GM21723 (cell line): ENCODE results near the gene RAI14.

Experiments
- ATAC-seq: cut with Tn5 transposase; IDR thresholded peaks from one replicate; pipeline ENCODE4 v1.9.1; 2021; ENCODE audit warnings: mild to moderate bottlenecking, moderate library complexity; ENCODE audit not compliant: unreplicated experiment

Gene RAI14

DNA sequence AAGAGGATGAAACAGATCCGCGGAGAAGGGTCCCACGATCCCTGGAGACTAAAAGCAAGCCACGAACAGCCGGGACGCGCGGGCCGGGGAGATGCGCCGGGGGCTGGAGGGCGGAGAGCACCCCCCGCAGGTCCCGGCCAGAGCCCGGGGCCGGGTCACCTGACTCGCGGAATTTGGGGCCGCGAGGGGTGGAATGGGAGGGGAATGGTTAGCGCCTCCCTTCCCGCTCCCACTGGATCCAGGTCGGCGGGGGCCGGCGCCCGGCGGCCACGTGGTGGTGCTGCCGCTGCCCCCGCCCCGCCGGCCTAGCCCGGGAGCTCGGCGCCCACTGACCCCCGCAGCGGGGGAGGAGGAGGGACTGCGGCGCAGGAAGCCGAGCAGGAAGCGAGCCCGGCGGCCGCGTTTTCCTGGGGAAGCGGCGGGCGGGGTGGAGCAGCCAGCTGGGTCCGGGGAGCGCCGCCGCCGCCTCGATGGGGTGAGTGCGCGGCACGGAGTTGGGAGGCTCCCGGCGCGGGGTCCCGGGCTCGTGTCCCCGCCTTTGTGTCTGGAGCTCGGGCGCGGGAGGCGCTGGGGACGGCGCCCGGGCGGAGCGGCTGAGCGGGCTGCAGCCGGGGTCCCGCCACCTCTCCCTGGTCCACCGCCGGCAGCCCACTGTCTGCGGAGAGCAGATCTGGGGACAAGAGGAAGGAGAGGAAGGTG is at the start of gene RAI14:
Gene RAI14, plus strand, starts transcription at position 328 of the 699 bp plus-strand sequence. CDS start 30,592 bp downstream, outside the sequence.
- ATAC-seq = no peak

DNA sequence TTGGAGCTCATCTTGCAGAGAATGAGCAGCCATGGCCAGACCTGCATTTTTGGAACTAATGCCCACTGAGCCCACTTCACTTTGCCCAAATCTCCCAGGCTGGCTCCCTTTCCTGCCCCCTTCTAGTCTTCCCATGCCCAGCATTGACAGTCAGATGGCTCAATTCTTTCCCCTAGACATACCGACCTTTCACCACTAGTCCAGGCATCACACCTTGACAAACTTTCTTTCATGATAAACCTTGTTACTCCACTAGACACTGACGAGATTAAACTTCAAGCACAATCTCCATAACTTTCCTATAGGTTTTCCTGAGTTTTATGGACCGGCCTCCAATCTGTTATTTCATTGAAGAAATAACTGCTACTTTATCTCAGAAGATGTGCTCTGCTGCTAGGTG is 47.8 kb upstream of the RAI14 start:
- ATAC-seq = no peak

- no peak for ATAC-seq
These were observed 47.1 kb upstream of the RAI14 start for GRCh38 chr5:34608859-34609648.

DNA sequence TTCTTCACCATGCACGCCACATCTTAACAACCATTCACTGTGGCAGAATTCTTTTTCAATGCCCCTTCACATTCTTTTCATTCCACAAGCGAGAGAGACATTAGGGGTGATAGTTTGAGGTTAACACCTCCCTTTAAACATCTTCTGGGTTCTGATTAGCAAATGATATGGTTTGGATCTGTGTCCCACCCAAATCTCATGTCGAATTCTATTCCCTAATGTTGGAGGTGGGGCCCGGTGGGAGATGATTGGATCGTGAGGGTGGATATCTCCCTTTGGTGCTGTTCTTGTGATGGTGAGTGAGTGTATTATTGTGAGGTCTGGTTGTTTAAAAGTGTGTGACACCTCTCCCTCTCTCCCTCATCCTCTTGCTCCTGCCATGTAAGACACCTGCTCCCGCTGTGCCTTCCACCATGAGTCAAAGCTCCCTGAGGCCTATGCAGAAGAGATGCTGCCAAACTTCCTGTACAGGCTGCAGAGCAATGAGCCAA is 46.1 kb upstream of the RAI14 start:
- no peak for ATAC-seq

DNA sequence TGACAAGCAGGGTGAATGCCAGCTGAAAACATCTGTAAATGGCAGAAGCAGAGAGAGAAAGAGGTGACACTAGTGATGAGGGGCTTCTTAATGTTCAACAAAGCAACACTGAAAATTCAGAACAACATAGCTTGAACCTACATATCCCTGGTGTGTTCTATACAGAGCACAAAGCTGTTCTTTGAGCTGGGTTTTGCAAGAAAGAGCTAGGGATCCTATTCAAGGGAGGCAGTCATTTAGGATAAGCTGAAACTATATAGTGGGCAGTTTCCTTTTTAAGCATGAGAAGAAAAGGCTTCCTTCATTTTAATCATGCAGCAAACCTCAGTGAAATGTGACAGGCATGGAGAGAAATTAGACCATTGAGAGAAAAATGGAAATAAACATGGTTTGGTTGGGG is 45.6 kb upstream of the RAI14 start:
- ATAC-seq = no peak

- no peak for ATAC-seq
These were observed 44.4 kb upstream of the RAI14 start for GRCh38 chr5:34611464-34612415.

GRCh38 chr5:34616651-34617050 is 39.5 kb upstream of the RAI14 start:
- no peak for ATAC-seq

DNA sequence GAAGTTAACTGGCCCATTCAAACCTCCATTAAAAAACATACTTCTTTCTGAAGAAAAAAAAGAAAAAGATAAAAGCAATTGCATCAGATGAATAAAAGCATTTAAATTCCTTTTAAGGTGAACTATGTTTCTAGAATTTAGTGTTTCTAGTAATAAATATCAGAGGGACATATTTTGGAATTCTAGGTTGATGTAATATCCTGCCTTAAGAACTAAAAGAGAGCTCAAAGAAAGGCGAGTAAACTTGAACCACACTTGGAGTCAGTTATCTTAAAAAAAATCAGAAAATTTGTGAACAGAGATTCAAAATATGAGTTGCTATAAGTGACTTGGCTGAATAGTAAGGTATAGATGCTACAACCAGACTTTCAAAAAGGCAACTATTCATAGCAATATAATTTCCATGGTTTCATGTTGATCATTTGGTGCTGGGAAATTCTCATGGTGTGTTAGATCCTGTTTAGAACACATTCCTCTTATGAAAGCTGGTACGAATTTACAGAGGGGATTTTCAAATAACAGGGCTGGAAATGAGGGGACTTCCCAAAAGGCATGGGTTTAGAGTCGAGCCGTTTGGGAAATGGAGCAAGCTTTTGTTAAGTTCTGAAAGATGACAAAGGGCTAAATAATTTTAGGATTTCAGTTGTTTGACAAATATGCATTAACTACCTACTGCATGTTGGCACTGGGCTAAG is 37.6 kb upstream of the RAI14 start:
- ATAC-seq = no peak

GRCh38 chr5:34620185-34620584 is 35.9 kb upstream of the RAI14 start:
- ATAC-seq = no peak

- ATAC-seq = no peak
These were observed 34.6 kb upstream of the RAI14 start for GRCh38 chr5:34621277-34622097.

DNA sequence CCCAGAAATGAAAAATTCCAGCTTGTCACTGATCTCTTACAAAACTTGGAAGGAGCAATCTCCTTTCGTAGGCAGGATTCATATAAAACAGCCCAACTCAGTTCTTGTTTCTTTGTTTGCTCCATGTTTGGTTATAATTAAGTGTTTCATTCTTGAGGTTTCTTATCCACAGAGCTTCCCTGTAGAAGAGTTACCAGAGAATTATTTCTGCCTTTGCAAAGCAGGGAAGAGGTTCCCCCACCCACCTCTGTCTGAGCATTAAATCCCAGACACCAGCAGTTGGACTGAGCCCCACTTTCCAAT is 34.1 kb upstream of the RAI14 start:
- ATAC-seq = no peak

GRCh38 chr5:34624691-34625090 is 31.4 kb upstream of the RAI14 start:
- ATAC-seq = no peak

- no peak for ATAC-seq
These were observed 30.9 kb upstream of the RAI14 start for GRCh38 chr5:34625246-34625645.

DNA sequence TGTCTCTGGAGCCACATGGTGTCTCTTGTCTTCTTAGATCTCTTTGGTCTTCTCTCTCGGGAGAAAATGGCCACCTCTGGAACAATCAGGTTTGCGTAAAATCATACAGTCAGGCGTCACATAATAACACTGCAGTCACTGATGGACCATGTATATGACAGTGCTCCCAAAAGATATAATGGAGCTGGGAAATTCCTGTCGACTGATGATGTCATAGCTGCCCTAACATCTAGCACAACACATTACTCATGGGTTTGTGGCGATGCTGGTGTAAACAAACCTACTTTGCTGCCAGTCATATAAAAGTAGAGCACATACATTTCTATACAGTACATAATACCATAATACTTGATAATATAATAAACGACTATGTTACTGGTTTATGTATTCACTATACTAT is 30.1 kb upstream of the RAI14 start:
- ATAC-seq = no peak

GRCh38 chr5:34626751-34627150 is 29.4 kb upstream of the RAI14 start:
- ATAC-seq = no peak

GRCh38 chr5:34627794-34628193 is 28.3 kb upstream of the RAI14 start:
- ATAC-seq = no peak

DNA sequence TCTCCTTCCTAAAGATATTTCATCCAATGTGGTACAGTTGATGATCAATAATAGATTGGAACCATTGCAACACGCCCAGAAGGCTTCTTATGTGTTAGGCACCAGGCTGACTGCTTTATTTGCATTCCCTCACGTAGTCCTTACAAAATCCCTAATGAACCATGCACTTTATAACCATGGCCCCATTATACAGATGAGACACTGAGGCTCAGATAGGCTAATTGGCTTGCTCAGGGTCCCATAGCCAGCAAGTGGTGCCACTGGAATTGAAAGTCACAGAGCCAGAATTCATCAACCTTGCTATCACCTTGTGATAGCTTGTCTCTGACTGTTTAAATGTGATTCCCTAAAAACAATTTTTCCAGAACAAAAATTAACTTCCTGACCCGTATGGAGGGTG is 27.8 kb upstream of the RAI14 start:
- ATAC-seq = no peak

GRCh38 chr5:34630596-34630995 is 25.5 kb upstream of the RAI14 start:
- ATAC-seq = no peak

DNA sequence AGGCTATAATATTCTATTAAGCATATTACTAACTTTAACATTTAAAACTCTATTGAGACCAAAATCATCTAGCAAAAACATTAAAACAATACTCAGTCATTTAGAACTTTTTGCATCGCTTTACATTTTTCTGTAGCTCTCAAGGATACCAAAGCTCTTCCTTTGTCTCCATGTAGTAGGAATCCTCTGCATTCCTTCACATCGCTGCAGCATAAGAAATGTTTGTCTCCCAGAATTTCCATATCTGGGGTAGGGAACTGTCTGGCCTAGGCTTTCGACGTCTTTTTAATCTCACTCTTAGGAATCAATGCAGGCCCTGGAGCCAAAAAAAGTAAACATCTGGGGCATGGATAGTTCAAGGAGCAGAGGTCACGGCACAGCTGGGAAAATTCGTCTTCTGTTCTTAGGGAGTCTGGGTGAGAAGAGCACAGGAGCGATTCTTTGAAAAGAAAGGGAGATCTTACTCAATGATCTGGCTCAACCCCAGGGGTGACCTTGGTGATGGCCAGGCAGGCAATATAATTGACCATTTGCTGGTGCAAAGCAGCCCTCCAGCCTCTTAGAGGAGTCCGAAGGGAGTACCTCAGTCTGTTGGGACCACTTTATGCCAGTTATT is 23.2 kb upstream of the RAI14 start:
- no peak for ATAC-seq
